ENCODE data around the gene EXOC4. TPM values are rescaled to one million over a fixed set of nuclear protein-coding genes. Genes with fewer than 3 reads are reported as not detected.

EXOC4 gene
- total and polyA plus RNA-seq, 2 donors from 2014 or later = 22.8 to 78.7 TPM

DNA sequence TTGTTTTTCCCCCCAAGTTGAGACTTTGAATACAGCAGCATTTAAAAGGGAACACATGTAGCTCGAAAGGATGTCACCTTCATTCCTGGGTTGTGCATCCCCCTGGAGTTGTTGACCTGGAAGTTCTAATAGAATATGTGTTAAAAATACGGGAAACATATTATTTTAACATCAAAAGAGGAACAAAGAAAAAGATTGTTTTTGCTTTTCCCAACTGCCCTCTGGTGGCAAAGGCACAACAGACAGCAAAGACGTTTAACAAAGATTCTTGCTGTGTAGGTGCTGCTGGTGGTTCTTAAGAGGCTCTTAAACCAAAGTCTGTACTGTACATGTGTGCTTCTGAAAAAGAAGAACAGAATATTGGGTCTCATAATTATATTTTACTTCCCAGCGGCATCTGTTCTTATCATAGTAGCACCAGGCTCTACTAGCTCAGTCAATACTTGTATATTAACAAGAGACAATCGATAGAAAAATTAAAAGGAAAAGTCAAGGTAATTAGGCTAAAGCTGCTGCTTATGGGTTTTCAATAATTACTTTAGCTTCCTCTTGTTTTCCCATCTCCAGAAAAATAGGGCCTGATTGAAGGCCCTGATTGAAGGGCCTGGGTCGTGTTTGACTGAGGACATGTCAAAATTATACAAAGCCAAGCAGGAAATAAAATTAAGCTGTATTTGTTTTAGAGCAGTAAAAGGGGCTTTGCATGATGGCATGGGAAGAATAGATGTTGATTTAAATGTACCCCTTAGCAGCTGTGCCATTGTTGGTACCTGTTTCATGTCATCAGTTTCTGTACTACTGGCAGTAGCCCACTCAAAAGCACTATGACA lies 490.0 kb downstream of the EXOC4 start:
- Histone ChIP-seq H3K9ac (ENCODE audit: low read length in 3 of 3) (no peak overlapping the region), H3K4me1 (ENCODE audit: control insufficient read depth in 2 of 3, insufficient read depth in 2 of 3, low read depth in 1 of 3, low read length in 3 of 3) (no peaks in the 10 kb centered on the region), H3K9me3 (ENCODE audit: control insufficient read depth in 2 of 3, insufficient read depth in 1 of 3, low read length in 3 of 3) (no peaks in the 10 kb centered on the region), H3K36me3 (ENCODE audit: control insufficient read depth in 2 of 3, insufficient read depth in 3 of 3, low read length in 3 of 3) (no peaks in the 10 kb centered on the region), H3K27ac (ENCODE audit: low read depth in 2 of 2, low read length in 2 of 2) (no peak overlapping the region), H3K27me3 (ENCODE audit: control insufficient read depth, insufficient read depth, low read length) (no peaks in the 10 kb centered on the region), H3K4me3 (ENCODE audit: low read length in 3 of 3) (no peak overlapping the region)
- no peak for FAIRE-seq
- TF ChIP-seq, protein P1, sequence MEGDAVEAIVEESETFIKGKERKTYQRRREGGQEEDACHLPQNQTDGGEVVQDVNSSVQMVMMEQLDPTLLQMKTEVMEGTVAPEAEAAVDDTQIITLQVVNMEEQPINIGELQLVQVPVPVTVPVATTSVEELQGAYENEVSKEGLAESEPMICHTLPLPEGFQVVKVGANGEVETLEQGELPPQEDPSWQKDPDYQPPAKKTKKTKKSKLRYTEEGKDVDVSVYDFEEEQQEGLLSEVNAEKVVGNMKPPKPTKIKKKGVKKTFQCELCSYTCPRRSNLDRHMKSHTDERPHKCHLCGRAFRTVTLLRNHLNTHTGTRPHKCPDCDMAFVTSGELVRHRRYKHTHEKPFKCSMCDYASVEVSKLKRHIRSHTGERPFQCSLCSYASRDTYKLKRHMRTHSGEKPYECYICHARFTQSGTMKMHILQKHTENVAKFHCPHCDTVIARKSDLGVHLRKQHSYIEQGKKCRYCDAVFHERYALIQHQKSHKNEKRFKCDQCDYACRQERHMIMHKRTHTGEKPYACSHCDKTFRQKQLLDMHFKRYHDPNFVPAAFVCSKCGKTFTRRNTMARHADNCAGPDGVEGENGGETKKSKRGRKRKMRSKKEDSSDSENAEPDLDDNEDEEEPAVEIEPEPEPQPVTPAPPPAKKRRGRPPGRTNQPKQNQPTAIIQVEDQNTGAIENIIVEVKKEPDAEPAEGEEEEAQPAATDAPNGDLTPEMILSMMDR (IDR thresholded peaks at IDR 0.05; ENCODE audit: borderline replicate concordance, extremely low read depth, insufficient read depth) = peak; percentile 45
- intact Hi-C loops (cut with DNase I) = no loop called here
- peak in 2 of 5 donors; percentile 30 to 49 for DNase-seq

DNA sequence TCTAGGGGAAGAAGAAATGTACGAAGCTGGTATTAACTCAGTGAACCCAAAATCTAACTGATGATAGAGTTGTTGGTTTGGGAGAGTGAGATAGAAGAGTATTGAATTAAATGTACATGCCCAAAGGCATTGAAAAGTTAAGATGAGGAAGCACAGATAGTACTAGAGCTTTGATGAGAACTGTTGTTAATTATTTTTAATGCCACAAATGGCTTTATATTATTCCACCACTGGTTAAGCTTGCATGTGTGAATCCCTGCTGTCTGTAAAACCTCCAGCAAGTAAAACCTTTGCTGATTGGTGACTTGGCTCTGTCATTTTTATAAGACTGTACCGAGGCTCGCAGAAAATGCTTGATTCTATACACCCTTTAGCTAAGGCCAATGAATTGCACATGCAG lies 491.6 kb downstream of the EXOC4 start:
- Histone ChIP-seq H3K9me3 (ENCODE audit: control insufficient read depth in 2 of 3, insufficient read depth in 1 of 3, low read length in 3 of 3) (no peaks in the 10 kb centered on the region), H3K4me1 (ENCODE audit: control insufficient read depth in 2 of 3, insufficient read depth in 2 of 3, low read depth in 1 of 3, low read length in 3 of 3) (no peaks in the 10 kb centered on the region), H3K27ac (ENCODE audit: low read depth in 2 of 2, low read length in 2 of 2) (no peak overlapping the region), H3K36me3 (ENCODE audit: control insufficient read depth in 2 of 3, insufficient read depth in 3 of 3, low read length in 3 of 3) (no peaks in the 10 kb centered on the region), H3K4me3 (ENCODE audit: low read length in 3 of 3) (no peak overlapping the region), H3K27me3 (ENCODE audit: control insufficient read depth, insufficient read depth, low read length) (no peaks in the 10 kb centered on the region), H3K9ac (ENCODE audit: low read length in 3 of 3) (no peak overlapping the region)
- intact Hi-C loops (cut with DNase I) = no loop called here
- TF ChIP-seq, protein P1 (IDR thresholded peaks at IDR 0.05; ENCODE audit: borderline replicate concordance, extremely low read depth, insufficient read depth) = no peak
- no peak for FAIRE-seq
- DNase-seq = no peak

DNA sequence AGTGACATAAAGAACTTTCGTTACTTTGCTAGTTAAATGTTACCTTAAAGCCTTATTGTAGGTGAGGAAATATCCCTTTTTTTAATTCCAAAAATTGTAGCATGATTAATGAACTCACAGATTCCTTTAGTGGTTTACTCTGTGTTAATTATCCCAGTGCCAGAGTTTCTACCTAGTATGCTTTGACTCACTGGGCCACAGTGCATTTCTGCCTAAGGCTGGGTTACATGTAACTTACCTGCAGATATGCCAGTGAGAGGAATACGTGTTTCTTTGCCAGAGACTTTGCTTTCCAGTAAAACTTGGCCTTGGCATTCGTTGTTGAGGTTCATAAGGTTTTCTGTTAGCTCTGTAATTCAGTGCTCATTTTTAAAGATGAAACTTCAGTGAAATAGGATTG lies 493.4 kb downstream of the EXOC4 start:
- Histone ChIP-seq H3K9me3 (ENCODE audit: control insufficient read depth in 2 of 3, insufficient read depth in 1 of 3, low read length in 3 of 3) (no peaks in the 10 kb centered on the region), H3K36me3 (ENCODE audit: control insufficient read depth in 2 of 3, insufficient read depth in 3 of 3, low read length in 3 of 3) (no peaks in the 10 kb centered on the region), H3K9ac (ENCODE audit: low read length in 3 of 3) (no peak overlapping the region), H3K4me3 (ENCODE audit: low read length in 3 of 3) (no peak overlapping the region), H3K27ac (ENCODE audit: low read depth in 2 of 2, low read length in 2 of 2) (no peak overlapping the region), H3K27me3 (ENCODE audit: control insufficient read depth, insufficient read depth, low read length) (no peaks in the 10 kb centered on the region), H3K4me1 (ENCODE audit: control insufficient read depth in 2 of 3, insufficient read depth in 2 of 3, low read depth in 1 of 3, low read length in 3 of 3) (no peaks in the 10 kb centered on the region)
- DNase-seq = no peak
- FAIRE-seq = no peak
- intact Hi-C loops (cut with DNase I) = no loop called here
- TF ChIP-seq, protein P1 (IDR thresholded peaks at IDR 0.05; ENCODE audit: borderline replicate concordance, extremely low read depth, insufficient read depth) = no peak

Measured in kidney (tissue), 14 donors.